ENCODE measurements around the gene IMP3. TPM values are rescaled to one million over a fixed set of nuclear protein-coding genes. Genes with fewer than 3 reads are reported as not detected.

IMP3 gene
- total RNA-seq, 1 donor from 2014 or later: 48.4 TPM

DNA sequence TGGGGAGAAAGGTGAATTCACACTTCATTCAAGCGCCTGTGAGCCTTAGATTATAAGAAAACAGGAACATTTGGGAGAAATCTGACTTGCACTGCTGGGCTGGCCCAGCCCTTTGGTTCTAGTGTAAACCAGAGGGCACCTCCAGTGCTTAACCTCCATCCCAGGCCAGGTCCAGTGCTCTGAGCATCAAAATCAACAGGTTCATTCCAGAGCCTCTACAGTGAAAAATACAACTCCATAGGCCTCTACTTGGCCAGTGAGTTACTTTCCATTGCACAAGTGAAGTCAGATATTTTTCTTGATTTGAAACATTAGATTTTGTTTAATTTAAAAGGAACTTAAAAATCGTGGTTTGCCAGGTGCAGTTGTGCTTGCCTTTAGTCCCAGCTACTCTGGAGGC is 17.5 kb downstream of the IMP3 start:
- Mint-ChIP-seq H3K36me3 (ENCODE audit: low read depth, unreplicated experiment) (no peaks in the 10 kb centered on the region), H3K4me1 (ENCODE audit: low read depth, unreplicated experiment) (peaks cover 20% of the 10 kb centered on the region), H3K27me3 (ENCODE audit: low read depth, unreplicated experiment) (no peaks in the 10 kb centered on the region), H3K27ac (ENCODE audit: unreplicated experiment) (no peak overlapping the region), H3K9me3 (ENCODE audit: unreplicated experiment) (no peaks in the 10 kb centered on the region), H3K4me3 (ENCODE audit: unreplicated experiment) (no peak overlapping the region)
- DNase-seq (ENCODE audit: low read depth): no peak
- Histone ChIP-seq H3K4me1 (ENCODE audit: insufficient read depth, low read length) (peaks cover 20% of the 10 kb centered on the region), H3K4me2 (ENCODE audit: low read length) (no peak overlapping the region), H2AFZ (ENCODE audit: low read depth, low read length) (no peak overlapping the region), H4K20me1 (ENCODE audit: insufficient read depth, low read length) (no peaks in the 10 kb centered on the region), H3K36me3 (ENCODE audit: insufficient read depth, low read length) (peaks cover 9% of the 10 kb centered on the region), H3K9ac (ENCODE audit: low read length) (no peak overlapping the region), H3K9me3 (ENCODE audit: insufficient read depth, low read depth, low read length) (no peaks in the 10 kb centered on the region), H3K27ac (ENCODE audit: low read depth, low read length) (no peak overlapping the region), H3K79me2 (ENCODE audit: insufficient read depth, low read length) (no peaks in the 10 kb centered on the region), H3K4me3 (ENCODE audit: insufficient read depth, low read depth, low read length) (no peak overlapping the region), H3K27me3 (ENCODE audit: insufficient read depth, low read length) (no peaks in the 10 kb centered on the region)
- TF ChIP-seq, protein P1, sequence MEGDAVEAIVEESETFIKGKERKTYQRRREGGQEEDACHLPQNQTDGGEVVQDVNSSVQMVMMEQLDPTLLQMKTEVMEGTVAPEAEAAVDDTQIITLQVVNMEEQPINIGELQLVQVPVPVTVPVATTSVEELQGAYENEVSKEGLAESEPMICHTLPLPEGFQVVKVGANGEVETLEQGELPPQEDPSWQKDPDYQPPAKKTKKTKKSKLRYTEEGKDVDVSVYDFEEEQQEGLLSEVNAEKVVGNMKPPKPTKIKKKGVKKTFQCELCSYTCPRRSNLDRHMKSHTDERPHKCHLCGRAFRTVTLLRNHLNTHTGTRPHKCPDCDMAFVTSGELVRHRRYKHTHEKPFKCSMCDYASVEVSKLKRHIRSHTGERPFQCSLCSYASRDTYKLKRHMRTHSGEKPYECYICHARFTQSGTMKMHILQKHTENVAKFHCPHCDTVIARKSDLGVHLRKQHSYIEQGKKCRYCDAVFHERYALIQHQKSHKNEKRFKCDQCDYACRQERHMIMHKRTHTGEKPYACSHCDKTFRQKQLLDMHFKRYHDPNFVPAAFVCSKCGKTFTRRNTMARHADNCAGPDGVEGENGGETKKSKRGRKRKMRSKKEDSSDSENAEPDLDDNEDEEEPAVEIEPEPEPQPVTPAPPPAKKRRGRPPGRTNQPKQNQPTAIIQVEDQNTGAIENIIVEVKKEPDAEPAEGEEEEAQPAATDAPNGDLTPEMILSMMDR (IDR thresholded peaks at IDR 0.05; ENCODE audit: insufficient read depth, low read depth, low read length): no peak
- no peak for TF ChIP-seq EZH2 (IDR thresholded peaks at IDR 0.05; ENCODE audit: insufficient read depth, low read length)
- FAIRE-seq: no peak

DNA sequence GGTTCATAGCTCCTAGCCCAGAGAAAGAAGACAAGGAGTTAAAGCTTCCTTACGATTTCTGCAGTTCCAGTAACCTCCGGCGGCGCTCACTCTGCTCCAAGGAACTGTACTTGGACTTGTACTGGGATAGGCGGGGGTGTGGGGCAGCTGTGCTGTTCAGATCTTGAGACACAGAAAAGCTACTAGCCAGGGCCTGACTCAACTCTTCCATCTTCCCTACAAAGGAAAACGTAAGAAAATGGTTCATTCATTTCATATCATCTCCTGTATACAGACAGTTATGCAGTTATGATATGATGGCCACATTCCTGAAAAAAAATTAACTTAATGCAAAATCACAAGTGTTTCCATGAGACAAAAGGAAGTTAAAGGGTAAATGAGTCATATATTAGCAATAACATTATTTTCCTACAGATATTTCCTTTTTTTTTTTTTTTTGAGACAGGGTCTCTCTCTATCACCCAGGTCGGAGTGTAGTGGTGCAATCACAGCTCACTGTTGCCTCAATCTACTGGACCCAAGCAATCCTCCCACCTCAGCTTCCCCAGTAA is 19.1 kb downstream of the IMP3 start:
- Histone ChIP-seq H3K27ac (ENCODE audit: low read depth, low read length) (peak overlapping the region; percentile 79), H3K79me2 (ENCODE audit: insufficient read depth, low read length) (no peaks in the 10 kb centered on the region), H3K4me2 (ENCODE audit: low read length) (peak overlapping the region; percentile 81), H3K36me3 (ENCODE audit: insufficient read depth, low read length) (peaks cover 21% of the 10 kb centered on the region), H3K9me3 (ENCODE audit: insufficient read depth, low read depth, low read length) (no peaks in the 10 kb centered on the region), H4K20me1 (ENCODE audit: insufficient read depth, low read length) (no peaks in the 10 kb centered on the region), H3K27me3 (ENCODE audit: insufficient read depth, low read length) (no peaks in the 10 kb centered on the region), H3K9ac (ENCODE audit: low read length) (peak overlapping the region; percentile 75), H2AFZ (ENCODE audit: low read depth, low read length) (peak overlapping the region; percentile 23), H3K4me3 (ENCODE audit: insufficient read depth, low read depth, low read length) (no peak overlapping the region), H3K4me1 (ENCODE audit: insufficient read depth, low read length) (peaks cover 19% of the 10 kb centered on the region)
- Mint-ChIP-seq H3K4me1 (ENCODE audit: low read depth, unreplicated experiment) (peaks cover 15% of the 10 kb centered on the region), H3K27me3 (ENCODE audit: low read depth, unreplicated experiment) (no peaks in the 10 kb centered on the region), H3K36me3 (ENCODE audit: low read depth, unreplicated experiment) (peaks cover 7% of the 10 kb centered on the region), H3K4me3 (ENCODE audit: unreplicated experiment) (peak overlapping the region; percentile 71), H3K9me3 (ENCODE audit: unreplicated experiment) (no peaks in the 10 kb centered on the region), H3K27ac (ENCODE audit: unreplicated experiment) (peak overlapping the region; percentile 94)
- TF ChIP-seq EZH2 (IDR thresholded peaks at IDR 0.05; ENCODE audit: insufficient read depth, low read length): no peak
- TF ChIP-seq, protein P1 (IDR thresholded peaks at IDR 0.05; ENCODE audit: insufficient read depth, low read depth, low read length): peak; percentile 4
- DNase-seq (ENCODE audit: low read depth) (peak; percentile 91), FAIRE-seq (no peak)

DNA sequence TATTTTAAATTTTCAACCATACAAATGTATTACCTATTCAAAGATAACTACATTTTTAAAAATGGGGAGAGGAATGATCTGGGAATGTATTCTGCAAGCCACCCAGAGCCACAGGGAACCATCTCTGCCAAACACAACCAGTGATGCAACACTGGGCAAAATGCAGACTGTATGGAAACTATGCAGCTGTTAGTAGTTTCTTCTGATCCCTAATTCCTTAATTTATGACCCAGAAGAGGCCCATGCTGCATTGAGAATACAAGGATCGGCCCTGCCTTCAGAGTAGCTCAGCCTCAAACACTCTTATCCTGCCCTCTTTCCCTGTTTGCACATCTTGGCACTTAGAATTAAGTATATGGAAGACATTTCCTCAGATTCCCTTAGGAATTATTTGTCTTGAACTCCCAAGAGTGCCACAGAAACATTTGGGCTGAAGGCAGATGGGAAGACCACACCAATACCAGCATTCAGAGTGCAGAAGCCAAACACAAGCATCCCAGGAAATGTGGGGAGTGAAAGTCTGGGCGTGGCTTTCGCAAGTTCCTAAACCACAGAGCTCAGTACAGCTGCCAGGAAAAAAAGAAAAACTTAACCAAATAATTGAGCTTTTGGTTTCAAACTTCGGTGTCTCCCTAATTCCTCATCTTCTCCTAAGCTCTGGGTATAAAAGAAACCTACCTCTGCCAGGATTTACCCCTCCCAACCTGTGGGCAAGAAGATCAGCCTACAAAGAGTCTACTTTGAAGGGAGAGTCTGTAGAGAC is 19.8 kb downstream of the IMP3 start:
- Histone ChIP-seq H3K79me2 (ENCODE audit: insufficient read depth, low read length) (no peaks in the 10 kb centered on the region), H4K20me1 (ENCODE audit: insufficient read depth, low read length) (no peaks in the 10 kb centered on the region), H3K9me3 (ENCODE audit: insufficient read depth, low read depth, low read length) (no peaks in the 10 kb centered on the region), H3K4me3 (ENCODE audit: insufficient read depth, low read depth, low read length) (no peak overlapping the region), H3K4me1 (ENCODE audit: insufficient read depth, low read length) (peaks cover 15% of the 10 kb centered on the region), H2AFZ (ENCODE audit: low read depth, low read length) (peak overlapping the region; percentile 23), H3K36me3 (ENCODE audit: insufficient read depth, low read length) (peaks cover 23% of the 10 kb centered on the region), H3K27me3 (ENCODE audit: insufficient read depth, low read length) (no peaks in the 10 kb centered on the region), H3K27ac (ENCODE audit: low read depth, low read length) (peak overlapping the region; percentile 79), H3K4me2 (ENCODE audit: low read length) (peak overlapping the region; percentile 81), H3K9ac (ENCODE audit: low read length) (peak overlapping the region; percentile 75)
- H3K4me3 Mint-ChIP-seq (ENCODE audit: unreplicated experiment): peak overlapping the region; percentile 47
- peaks cover 15% of the 10 kb centered on the region for H3K4me1 Mint-ChIP-seq (ENCODE audit: low read depth, unreplicated experiment)
- H3K9me3 Mint-ChIP-seq (ENCODE audit: unreplicated experiment): no peaks in the 10 kb centered on the region
- TF ChIP-seq, protein P1 (IDR thresholded peaks at IDR 0.05; ENCODE audit: insufficient read depth, low read depth, low read length): no peak
- TF ChIP-seq EZH2 (IDR thresholded peaks at IDR 0.05; ENCODE audit: insufficient read depth, low read length): no peak
- peak overlapping the region; percentile 94 for H3K27ac Mint-ChIP-seq (ENCODE audit: unreplicated experiment)
- H3K27me3 Mint-ChIP-seq (ENCODE audit: low read depth, unreplicated experiment): no peaks in the 10 kb centered on the region
- FAIRE-seq (no peak), DNase-seq (ENCODE audit: low read depth) (peak; percentile 71)
- peaks cover 9% of the 10 kb centered on the region for H3K36me3 Mint-ChIP-seq (ENCODE audit: low read depth, unreplicated experiment)
